NT2/D1 (cell line): ENCODE measurements around the gene MBP.

Source experiments
- SUZ12 ChIP-seq: IDR thresholded peaks from 2 replicates; pipeline ENCODE4 v1.6.1; 2011; ENCODE audit not compliant: insufficient read length, insufficient read depth; ENCODE audit errors: extremely low read depth
- YY1 ChIP-seq: IDR thresholded peaks from 2 replicates; pipeline ENCODE4 v1.6.1; 2011; ENCODE audit not compliant: insufficient read length, insufficient read depth
- ZNF274 ChIP-seq: IDR thresholded peaks from 2 replicates; pipeline ENCODE4 v1.6.1; 2011; ENCODE audit warnings: mild to moderate bottlenecking, low read depth, low read length

GRCh38 chr18:77101410-77102258 is 30.9 kb downstream of the MBP start:
- TF ChIP-seq ZNF274: no peak
- no peak for TF ChIP-seq YY1
- TF ChIP-seq SUZ12: no peak
